Measurements from ENCODE around the gene SLC45A3. TPM values are rescaled to one million over a fixed set of nuclear protein-coding genes. Genes with fewer than 3 reads are reported as not detected.
"Not testable (repeated sequence)": the region's sequence is repeated elsewhere in the genome, so short reads cannot be mapped to it uniquely, and the experiment has no call there.

The SLC45A3 gene
- total RNA-seq, 1 experiment from 2014 or later, result 3.0 TPM

DNA sequence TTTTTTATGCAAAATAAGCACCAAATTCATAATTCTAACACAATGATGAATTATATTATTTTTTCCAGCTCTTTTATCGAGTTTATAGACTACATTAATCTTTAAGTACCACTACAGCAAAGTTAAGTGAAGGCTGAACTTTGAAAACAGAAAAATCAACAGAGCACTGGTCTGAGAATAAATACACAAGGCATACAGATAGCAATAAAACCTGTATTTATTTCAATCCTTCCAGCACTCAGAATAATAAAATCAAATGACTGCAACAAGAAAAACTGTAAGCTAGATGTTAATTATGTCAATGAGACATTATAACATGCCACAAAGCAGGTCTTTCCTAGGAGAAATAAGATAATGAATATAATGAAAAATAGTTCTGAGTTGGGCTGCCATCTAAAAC lies 45.2 kb upstream of the SLC45A3 start:
- ChIA-PET POLR2A (no interaction called here), CTCF (no interaction called here)
- H3K4me3 ChIP-seq (ENCODE audit: low read depth in 2 of 2, low read length in 2 of 2), result no peak overlapping the region
- no peak overlapping the region for H3K27ac ChIP-seq (ENCODE audit: low read length)
- ATAC-seq, result no peak
- in situ Hi-C loops (cut with HindIII; ENCODE audit: low pct_unique_long_range_greater_than_20kb, low sequenced_read_pairs), result no loop called here
- no peaks in the 10 kb centered on the region for H3K9me3 ChIP-seq (ENCODE audit: control insufficient read depth, insufficient read depth, low read depth, low read length)
- intact Hi-C loops (cut with micrococcal nuclease; ENCODE audit: unreplicated experiment), result no loop called here
- no TSS peak for BruUV-seq (replicated peaks)
- no peak for DNase-seq (ENCODE audit: low read depth, low spot score)
- TF ChIP-seq POLR2AphosphoS5 (IDR thresholded peaks at IDR 0.05; ENCODE audit: low read depth, low read length) (no peak), SIN3A (IDR thresholded peaks at IDR 0.05; ENCODE audit: borderline replicate concordance, insufficient read depth, low read depth, low read length) (no peak), TCF7L2 (IDR thresholded peaks at IDR 0.05; ENCODE audit: low read depth, low read length) (no peak)
- TF ChIP-seq, protein P1, sequence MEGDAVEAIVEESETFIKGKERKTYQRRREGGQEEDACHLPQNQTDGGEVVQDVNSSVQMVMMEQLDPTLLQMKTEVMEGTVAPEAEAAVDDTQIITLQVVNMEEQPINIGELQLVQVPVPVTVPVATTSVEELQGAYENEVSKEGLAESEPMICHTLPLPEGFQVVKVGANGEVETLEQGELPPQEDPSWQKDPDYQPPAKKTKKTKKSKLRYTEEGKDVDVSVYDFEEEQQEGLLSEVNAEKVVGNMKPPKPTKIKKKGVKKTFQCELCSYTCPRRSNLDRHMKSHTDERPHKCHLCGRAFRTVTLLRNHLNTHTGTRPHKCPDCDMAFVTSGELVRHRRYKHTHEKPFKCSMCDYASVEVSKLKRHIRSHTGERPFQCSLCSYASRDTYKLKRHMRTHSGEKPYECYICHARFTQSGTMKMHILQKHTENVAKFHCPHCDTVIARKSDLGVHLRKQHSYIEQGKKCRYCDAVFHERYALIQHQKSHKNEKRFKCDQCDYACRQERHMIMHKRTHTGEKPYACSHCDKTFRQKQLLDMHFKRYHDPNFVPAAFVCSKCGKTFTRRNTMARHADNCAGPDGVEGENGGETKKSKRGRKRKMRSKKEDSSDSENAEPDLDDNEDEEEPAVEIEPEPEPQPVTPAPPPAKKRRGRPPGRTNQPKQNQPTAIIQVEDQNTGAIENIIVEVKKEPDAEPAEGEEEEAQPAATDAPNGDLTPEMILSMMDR (IDR thresholded peaks at IDR 0.05), result no peak
- TF ChIP-seq, protein P2, sequence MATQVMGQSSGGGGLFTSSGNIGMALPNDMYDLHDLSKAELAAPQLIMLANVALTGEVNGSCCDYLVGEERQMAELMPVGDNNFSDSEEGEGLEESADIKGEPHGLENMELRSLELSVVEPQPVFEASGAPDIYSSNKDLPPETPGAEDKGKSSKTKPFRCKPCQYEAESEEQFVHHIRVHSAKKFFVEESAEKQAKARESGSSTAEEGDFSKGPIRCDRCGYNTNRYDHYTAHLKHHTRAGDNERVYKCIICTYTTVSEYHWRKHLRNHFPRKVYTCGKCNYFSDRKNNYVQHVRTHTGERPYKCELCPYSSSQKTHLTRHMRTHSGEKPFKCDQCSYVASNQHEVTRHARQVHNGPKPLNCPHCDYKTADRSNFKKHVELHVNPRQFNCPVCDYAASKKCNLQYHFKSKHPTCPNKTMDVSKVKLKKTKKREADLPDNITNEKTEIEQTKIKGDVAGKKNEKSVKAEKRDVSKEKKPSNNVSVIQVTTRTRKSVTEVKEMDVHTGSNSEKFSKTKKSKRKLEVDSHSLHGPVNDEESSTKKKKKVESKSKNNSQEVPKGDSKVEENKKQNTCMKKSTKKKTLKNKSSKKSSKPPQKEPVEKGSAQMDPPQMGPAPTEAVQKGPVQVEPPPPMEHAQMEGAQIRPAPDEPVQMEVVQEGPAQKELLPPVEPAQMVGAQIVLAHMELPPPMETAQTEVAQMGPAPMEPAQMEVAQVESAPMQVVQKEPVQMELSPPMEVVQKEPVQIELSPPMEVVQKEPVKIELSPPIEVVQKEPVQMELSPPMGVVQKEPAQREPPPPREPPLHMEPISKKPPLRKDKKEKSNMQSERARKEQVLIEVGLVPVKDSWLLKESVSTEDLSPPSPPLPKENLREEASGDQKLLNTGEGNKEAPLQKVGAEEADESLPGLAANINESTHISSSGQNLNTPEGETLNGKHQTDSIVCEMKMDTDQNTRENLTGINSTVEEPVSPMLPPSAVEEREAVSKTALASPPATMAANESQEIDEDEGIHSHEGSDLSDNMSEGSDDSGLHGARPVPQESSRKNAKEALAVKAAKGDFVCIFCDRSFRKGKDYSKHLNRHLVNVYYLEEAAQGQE (IDR thresholded peaks at IDR 0.05; ENCODE audit: insufficient read depth in 1 of 2, low read depth in 2 of 2, low read length in 1 of 2), result no peak
- H3K4me1 ChIP-seq (ENCODE audit: control insufficient read depth, insufficient read depth, low read length), result no peaks in the 10 kb centered on the region
- no peaks in the 10 kb centered on the region for H3K27me3 ChIP-seq (ENCODE audit: control insufficient read depth, insufficient read depth, low read length)
- peaks cover 36% of the 10 kb centered on the region; the same call in 1 of the 2 replicates for H3K36me3 ChIP-seq (ENCODE audit: control insufficient read depth, insufficient read depth, low read length)

DNA sequence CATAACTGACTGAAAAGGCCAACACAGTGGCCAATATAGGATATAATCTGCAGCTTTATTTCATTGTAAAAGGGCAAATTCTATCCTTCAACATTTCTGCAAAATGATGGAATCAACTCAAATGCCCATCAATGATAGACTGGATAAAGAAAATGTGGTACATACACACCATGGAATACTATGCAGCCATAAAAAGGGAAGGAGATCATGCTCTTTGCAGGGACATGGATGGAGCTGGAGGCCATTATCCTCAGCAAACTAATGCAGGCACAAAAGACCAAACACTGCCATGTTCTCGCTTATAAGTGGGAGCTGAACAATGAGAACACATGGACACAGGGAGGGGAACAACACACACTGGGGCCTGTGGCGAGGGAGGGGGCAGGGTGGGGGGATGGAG lies 40.4 kb upstream of the SLC45A3 start:
- POLR2A ChIA-PET; CTCF ChIA-PET; H3K4me1 ChIP-seq (ENCODE audit: control insufficient read depth, insufficient read depth, low read length); H3K4me3 ChIP-seq (ENCODE audit: low read depth in 2 of 2, low read length in 2 of 2); H3K27ac ChIP-seq (ENCODE audit: low read length); DNase-seq (ENCODE audit: low read depth, low spot score); BruUV-seq (replicated peaks); H3K27me3 ChIP-seq (ENCODE audit: control insufficient read depth, insufficient read depth, low read length); in situ Hi-C loops (cut with HindIII; ENCODE audit: low pct_unique_long_range_greater_than_20kb, low sequenced_read_pairs); intact Hi-C loops (cut with micrococcal nuclease; ENCODE audit: unreplicated experiment); H3K9me3 ChIP-seq (ENCODE audit: control insufficient read depth, insufficient read depth, low read depth, low read length); ATAC-seq: not testable (repeated sequence)
- H3K36me3 ChIP-seq (ENCODE audit: control insufficient read depth, insufficient read depth, low read length), result peaks cover 66% of the 10 kb centered on the region

DNA sequence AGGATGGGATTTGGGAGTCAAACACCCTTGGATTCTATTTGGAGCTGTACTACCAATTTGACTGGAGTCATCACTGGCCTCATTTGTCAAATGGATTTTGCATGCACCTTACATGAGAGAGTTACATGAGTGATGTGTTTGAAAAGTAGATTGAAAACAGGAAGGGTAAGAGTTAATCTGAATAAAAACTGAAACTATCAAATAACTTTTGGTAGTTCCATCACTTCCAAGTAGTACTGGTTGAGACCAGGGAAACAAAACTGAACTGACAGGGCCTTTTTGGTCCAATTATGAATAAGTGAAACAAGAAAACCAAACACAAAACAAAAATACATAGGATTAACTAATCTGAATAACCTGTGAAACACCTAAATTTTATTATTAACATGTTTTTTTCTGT lies 39.5 kb upstream of the SLC45A3 start:
- Histone ChIP-seq H3K27ac (ENCODE audit: low read length) (no peak overlapping the region), H3K36me3 (ENCODE audit: control insufficient read depth, insufficient read depth, low read length) (peaks cover 73% of the 10 kb centered on the region), H3K9me3 (ENCODE audit: control insufficient read depth, insufficient read depth, low read depth, low read length) (no peaks in the 10 kb centered on the region), H3K4me1 (ENCODE audit: control insufficient read depth, insufficient read depth, low read length) (peaks cover 2% of the 10 kb centered on the region; the same call in 1 of the 2 replicates), H3K27me3 (ENCODE audit: control insufficient read depth, insufficient read depth, low read length) (no peaks in the 10 kb centered on the region), H3K4me3 (ENCODE audit: low read depth in 2 of 2, low read length in 2 of 2) (no peak overlapping the region)
- DNase-seq (ENCODE audit: low read depth, low spot score) (no peak), ATAC-seq (no peak)
- intact Hi-C loops (cut with micrococcal nuclease; ENCODE audit: unreplicated experiment), result no loop called here
- BruUV-seq (replicated peaks), result no TSS peak
- in situ Hi-C loops (cut with HindIII; ENCODE audit: low pct_unique_long_range_greater_than_20kb, low sequenced_read_pairs), result no loop called here
- ChIA-PET CTCF (no interaction called here), POLR2A (no interaction called here)
- TF ChIP-seq, protein P2 (IDR thresholded peaks at IDR 0.05; ENCODE audit: insufficient read depth in 1 of 2, low read depth in 2 of 2, low read length in 1 of 2), result no peak
- no peak for TF ChIP-seq SIN3A (IDR thresholded peaks at IDR 0.05; ENCODE audit: borderline replicate concordance, insufficient read depth, low read depth, low read length)

All from Panc1 (cell line).